Neural cell (in vitro differentiated cells): ENCODE data around the gene ITGAD. TPM values are rescaled to one million over a fixed set of nuclear protein-coding genes. Genes with fewer than 3 reads are reported as not detected.

ENCODE experiments used
- H2AFZ ChIP-seq: fragments of 200-600, 300-800 bp; sonication (generic), shearing (Covaris generic); 2 replicates; pipeline ENCODE4 v1.6.0; 2014; ENCODE audit warnings: low read depth, mild to moderate bottlenecking, antibody characterized with exemption, low read length, moderate library complexity
- H3F3A ChIP-seq: fragments of 200-600 bp; shearing (Covaris generic); 2 replicates; pipeline ENCODE4 v1.6.1; 2016; ENCODE audit warnings: mild to moderate bottlenecking, moderate library complexity, mixed read lengths, antibody characterized with exemption, low read length; ENCODE audit not compliant: insufficient read depth, poor library complexity, severe bottlenecking
- H3K27ac ChIP-seq: fragments of 200-600, 300-800 bp; sonication (generic), shearing (Covaris generic); 2 replicates; pipeline ENCODE4 v1.5.1; 2014; ENCODE audit warnings: mild to moderate bottlenecking, low read length, moderate library complexity
- H3K27me3 ChIP-seq: fragments of 300-800, 200-600 bp; sonication (generic), shearing (Covaris generic); 2 replicates; pipeline ENCODE4 v1.6.0; 2014; ENCODE audit warnings: mild to moderate bottlenecking, low read depth, low read length, moderate library complexity; ENCODE audit not compliant: insufficient read depth
- H3K36me3 ChIP-seq: fragments of 300-800, 200-600 bp; sonication (generic), shearing (Covaris generic); 2 replicates; pipeline ENCODE4 v1.5.1; 2014; ENCODE audit warnings: mild to moderate bottlenecking, antibody characterized with exemption, low read length, moderate library complexity; ENCODE audit not compliant: insufficient read depth
- H3K4me2 ChIP-seq: fragments of 300-800, 200-600 bp; sonication (generic), shearing (Covaris generic); 2 replicates; pipeline ENCODE4 v1.6.0; 2014; ENCODE audit warnings: mild to moderate bottlenecking, low read length
- H3K4me3 ChIP-seq: fragments of 300-800, 200-600 bp; sonication (generic), shearing (Covaris generic); 2 replicates; pipeline ENCODE4 v1.5.1; 2014; ENCODE audit warnings: mild to moderate bottlenecking, low read length, moderate library complexity
- H3K79me2 ChIP-seq: fragments of 200-600 bp; shearing (Covaris generic); replicated peaks from 2 replicates; pipeline ENCODE4 v1.6.0; 2014; ENCODE audit warnings: mild to moderate bottlenecking, low read length, moderate library complexity; ENCODE audit not compliant: insufficient read depth
- H3K9ac ChIP-seq: fragments of 300-800, 200-600 bp; sonication (generic), shearing (Covaris generic); 2 replicates; pipeline ENCODE4 v1.6.1; 2016; ENCODE audit warnings: mild to moderate bottlenecking, low read length, mixed read lengths
- H3K9me2 ChIP-seq: fragments of 200-600 bp; shearing (Covaris generic); 2 replicates; pipeline ENCODE4 v1.6.1; 2016; ENCODE audit warnings: mild to moderate bottlenecking, low read length, mixed read lengths; ENCODE audit not compliant: insufficient read depth
- H3K9me3 ChIP-seq: fragments of 200-600, 300-800 bp; sonication (generic), shearing (Covaris generic); 2 replicates; pipeline ENCODE4 v1.6.1; 2016; ENCODE audit warnings: mild to moderate bottlenecking, mixed run types, low read length, moderate library complexity, mixed read lengths
- H4K20me1 ChIP-seq: fragments of 200-600 bp; shearing (Covaris generic); 2 replicates; pipeline ENCODE4 v1.6.1; 2016; ENCODE audit warnings: mild to moderate bottlenecking, mixed run types; ENCODE audit not compliant: insufficient read depth
- CTCF ChIP-seq: fragments of 450-650 bp; IDR thresholded peaks from 2 replicates; pipeline ENCODE4 v1.5.1; 2014; ENCODE audit warnings: antibody characterized with exemption, mild to moderate bottlenecking, moderate library complexity; ENCODE audit not compliant: poor library complexity, severe bottlenecking
- EP300 ChIP-seq: fragments of 450-650 bp; conservative IDR thresholded peaks from 2 replicates; pipeline ENCODE4 v1.6.1; 2014; ENCODE audit warnings: antibody characterized with exemption, mild to moderate bottlenecking, moderate library complexity; ENCODE audit not compliant: poor library complexity, severe bottlenecking
- EZH2 ChIP-seq: fragments of 200-600, 300-800 bp; shearing (Covaris generic), sonication (generic); IDR thresholded peaks from 2 replicates; pipeline ENCODE4 v1.6.1; 2014; ENCODE audit warnings: antibody characterized with exemption, low read length, borderline replicate concordance, mild to moderate bottlenecking; ENCODE audit not compliant: insufficient read depth, poor library complexity, severe bottlenecking
- MXI1 ChIP-seq: fragments of 450-650 bp; conservative IDR thresholded peaks from 2 replicates; pipeline ENCODE4 v1.6.1; 2014; ENCODE audit warnings: antibody characterized with exemption, mild to moderate bottlenecking; ENCODE audit not compliant: poor library complexity, severe bottlenecking
- POLR2AphosphoS5 ChIP-seq: IDR thresholded peaks from 2 replicates; pipeline ENCODE4 v1.6.1; 2012
- RAD21 ChIP-seq: fragments of 450-650 bp; conservative IDR thresholded peaks from 2 replicates; pipeline ENCODE4 v1.6.1; 2014; ENCODE audit warnings: antibody characterized with exemption, mild to moderate bottlenecking, moderate library complexity
- REST ChIP-seq: IDR thresholded peaks from 2 replicates; pipeline ENCODE4 v1.6.1; 2012; ENCODE audit warnings: borderline replicate concordance
- SMC3 ChIP-seq: fragments of 450-650 bp; conservative IDR thresholded peaks from 2 replicates; pipeline ENCODE4 v1.6.1; 2014; ENCODE audit warnings: antibody characterized with exemption, mild to moderate bottlenecking, moderate library complexity; ENCODE audit not compliant: poor library complexity
- TAF1 ChIP-seq: IDR thresholded peaks from 2 replicates; pipeline ENCODE4 v1.6.1; 2012; ENCODE audit warnings: low read depth
- polyA plus RNA-seq: library from polyadenylated mRNA; depleted of rRNA; stranded (reverse); fragments of >200 nt; gene quantifications from 2 replicates; pipeline ENCODE4 v1.2.3, GENCODE V29; 2014

ITGAD gene
- polyA plus RNA-seq, 1 donor from 2014 or later, result not detected

DNA sequence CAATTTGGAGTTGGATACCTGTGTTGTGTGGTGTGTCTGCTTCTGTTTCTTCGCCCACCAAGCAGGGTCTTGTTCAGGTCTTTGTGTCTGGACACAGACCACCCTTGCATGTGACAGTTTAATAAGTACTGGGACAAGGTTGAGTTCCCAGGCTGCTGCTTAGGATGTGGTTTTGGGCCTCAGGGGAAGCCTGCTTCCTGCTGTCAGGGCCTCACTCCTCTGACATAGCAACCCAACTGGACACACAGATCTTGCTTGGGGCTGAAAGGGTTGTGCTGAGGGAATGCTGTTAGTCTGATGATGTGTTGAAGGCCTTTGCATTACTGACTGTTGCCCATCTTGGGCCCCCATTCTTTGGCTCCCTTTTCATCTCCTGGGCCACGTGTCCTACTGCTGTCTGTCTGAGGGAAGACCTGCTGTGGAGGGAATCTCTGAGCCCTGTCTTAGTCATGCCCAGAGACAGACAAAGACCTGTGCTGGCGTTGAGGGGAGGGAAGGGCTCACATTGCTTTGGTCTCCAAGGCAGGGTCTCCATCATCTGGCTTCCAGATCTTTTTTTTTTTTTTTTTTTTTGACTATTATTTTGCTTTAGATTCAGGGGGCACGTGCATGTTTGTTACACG is 74.1 kb downstream of the ITGAD start:
- Histone ChIP-seq H2AFZ (no peak overlapping the region), H3K9me3 (no peaks in the 10 kb centered on the region), H3K27me3 (peaks cover 11% of the 10 kb centered on the region), H4K20me1 (no peaks in the 10 kb centered on the region), H3K27ac (no peak overlapping the region), H3K4me2 (no peak overlapping the region), H3K79me2 (no peaks in the 10 kb centered on the region), H3K9ac (no peak overlapping the region), H3F3A (no peaks in the 10 kb centered on the region), H3K9me2 (no peaks in the 10 kb centered on the region), H3K4me3 (no peak overlapping the region), H3K36me3 (no peaks in the 10 kb centered on the region)
- no peak for TF ChIP-seq EP300
- no peak for TF ChIP-seq CTCF
- no peak for TF ChIP-seq POLR2AphosphoS5
- TF ChIP-seq SMC3, result no peak
- no peak for TF ChIP-seq RAD21
- TF ChIP-seq EZH2, result no peak
- no peak for TF ChIP-seq MXI1
- no peak for TF ChIP-seq REST
- no peak for TF ChIP-seq TAF1

DNA sequence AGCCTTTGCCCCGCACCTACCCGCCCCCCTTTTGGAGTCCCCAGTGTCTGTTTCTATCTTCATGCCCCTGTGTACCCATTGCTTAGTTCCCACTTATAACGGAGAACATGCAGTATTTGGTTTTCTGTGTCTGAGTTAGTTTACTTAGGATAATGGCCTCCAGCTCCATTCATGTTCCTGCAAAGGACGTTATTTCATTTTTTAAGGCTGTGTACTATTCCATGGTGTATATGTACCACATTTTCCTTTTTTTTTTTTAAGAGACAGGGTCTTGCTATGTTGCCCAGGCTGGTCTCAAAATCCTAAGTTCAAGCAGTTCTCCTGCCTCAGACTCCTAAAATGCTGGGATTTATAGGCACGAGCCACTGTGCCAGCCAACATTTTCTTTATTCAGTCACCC is 74.7 kb downstream of the ITGAD start:
- Histone ChIP-seq H3K4me2 (no peak overlapping the region), H3K27ac (no peak overlapping the region), H2AFZ (no peak overlapping the region), H3K36me3 (no peaks in the 10 kb centered on the region), H3K9ac (no peak overlapping the region), H3K79me2 (no peaks in the 10 kb centered on the region), H3K4me3 (no peak overlapping the region), H3K27me3 (peaks cover 17% of the 10 kb centered on the region), H3K9me3 (no peaks in the 10 kb centered on the region), H3K9me2 (no peaks in the 10 kb centered on the region), H3F3A (no peaks in the 10 kb centered on the region), H4K20me1 (no peaks in the 10 kb centered on the region)
- TF ChIP-seq CTCF (no peak), EP300 (no peak), RAD21 (no peak), MXI1 (no peak), EZH2 (no peak), POLR2AphosphoS5 (no peak), SMC3 (no peak), TAF1 (no peak), REST (no peak)
